HEK293 (cell line): ENCODE measurements around the gene TRAFD1.

Experiments
- CTCF ChIA-PET: fragments of 350-600 bp; formaldehyde crosslinking; extraction: SDS; loops from one replicate; lab custom pipeline; 2021; ENCODE audit warnings: antibody characterized with exemption; lab: Yijun Ruan, JAX
- POLR2A ChIA-PET: fragments of 300-600 bp; formaldehyde crosslinking; extraction: SDS; loops from one replicate; lab custom pipeline; 2020; ENCODE audit warnings: antibody characterized with exemption, inconsistent platforms; lab: Yijun Ruan, JAX
- H3K27ac ChIP-seq: fragments of 200-500 bp; sonication (Bioruptor generic); 2 replicates; pipeline ENCODE4 v1.5.1; 2014; ENCODE audit warnings: low read depth, low read length, control low read depth, inconsistent platforms; ENCODE audit errors: extremely low read depth
- H3K36me3 ChIP-seq, 2 experiments: fragments of 200-500 bp in 1 of 2; sonication (Bioruptor generic) in 1 of 2; 1 replicate in 1 of 2; 2 replicates in 1 of 2; pipeline ENCODE4 v1.5.1; 2014 to 2017; ENCODE audit warnings: inconsistent platforms in 2 of 2, low read length in 2 of 2; ENCODE audit not compliant: control insufficient read depth in 2 of 2, insufficient read depth in 1 of 2
- H3K4me1 ChIP-seq: fragments of 200-500 bp; sonication (Bioruptor generic); 2 replicates; pipeline ENCODE4 v1.5.1; 2014; ENCODE audit warnings: mild to moderate bottlenecking, low read length, inconsistent platforms; ENCODE audit not compliant: control insufficient read depth, insufficient read depth
- H3K4me3 ChIP-seq: 2 replicates; pipeline ENCODE4 v1.5.1; 2011; ENCODE audit warnings: low read depth, mild to moderate bottlenecking, control low read depth, low read length, moderate library complexity
- H3K9me3 ChIP-seq: fragments of 200-500 bp; sonication (Bioruptor generic); 2 replicates; pipeline ENCODE4 v1.5.1; 2014; ENCODE audit warnings: low read depth, low read length, inconsistent platforms; ENCODE audit not compliant: control insufficient read depth, insufficient read depth
- IKZF3 ChIP-seq: fragments of 450-650 bp; IDR thresholded peaks from 2 replicates; pipeline ENCODE4 v1.5.0; 2018; ENCODE audit warnings: missing biosample characterization, mild to moderate bottlenecking, missing genetic modification characterization, moderate library complexity
- KLF16 ChIP-seq: fragments of 450-650 bp; formaldehyde crosslinking; IDR thresholded peaks from 2 replicates; pipeline ENCODE4 v1.5.1; 2017; ENCODE audit warnings: missing biosample characterization, missing genetic modification characterization
- SETDB1 ChIP-seq: IDR thresholded peaks from one replicate; pipeline ENCODE4 v1.6.1; 2017; ENCODE audit warnings: mild to moderate bottlenecking, low read length, moderate library complexity, mixed read lengths; ENCODE audit not compliant: insufficient read length
- SP2 ChIP-seq: fragments of 450-650 bp; formaldehyde crosslinking; IDR thresholded peaks from 2 replicates; pipeline ENCODE4 v1.5.1; 2016; ENCODE audit warnings: missing biosample characterization, missing genetic modification characterization
- ZNF10 ChIP-seq: fragments of 450-650 bp; formaldehyde crosslinking; IDR thresholded peaks from 2 replicates; pipeline ENCODE4 v1.5.1; 2017; ENCODE audit warnings: missing biosample characterization, missing genetic modification characterization
- ZNF112 ChIP-seq: fragments of 450-650 bp; formaldehyde crosslinking; IDR thresholded peaks from 2 replicates; pipeline ENCODE4 v1.5.0; 2017; ENCODE audit warnings: missing biosample characterization, missing genetic modification characterization
- ZNF133 ChIP-seq: fragments of 450-650 bp; formaldehyde crosslinking; IDR thresholded peaks from 2 replicates; pipeline ENCODE4 v1.5.1; 2016; ENCODE audit warnings: missing biosample characterization, missing genetic modification characterization
- ZNF138 ChIP-seq: fragments of 450-650 bp; formaldehyde crosslinking; IDR thresholded peaks from 2 replicates; pipeline ENCODE4 v1.5.1; 2016; ENCODE audit warnings: missing biosample characterization, missing genetic modification characterization, borderline replicate concordance
- ZNF19 ChIP-seq: fragments of 450-650 bp; formaldehyde crosslinking; IDR thresholded peaks from 2 replicates; pipeline ENCODE4; 2016; ENCODE audit warnings: missing biosample characterization, missing genetic modification characterization, low read depth
- ZNF214 ChIP-seq: fragments of 450-650 bp; formaldehyde crosslinking; IDR thresholded peaks from 2 replicates; pipeline ENCODE4 v1.5.1; 2017; ENCODE audit warnings: missing biosample characterization, mild to moderate bottlenecking, missing genetic modification characterization, borderline replicate concordance
- ZNF221 ChIP-seq: fragments of 450-650 bp; formaldehyde crosslinking; IDR thresholded peaks from 2 replicates; pipeline ENCODE4 v1.5.1; 2017; ENCODE audit warnings: missing biosample characterization, missing genetic modification characterization, borderline replicate concordance
- ZNF302 ChIP-seq: fragments of 450-650 bp; formaldehyde crosslinking; IDR thresholded peaks from 2 replicates; pipeline ENCODE4 v1.5.1; 2016; ENCODE audit warnings: missing biosample characterization, missing genetic modification characterization, low read depth
- ZNF335 ChIP-seq: fragments of 450-650 bp; formaldehyde crosslinking; conservative IDR thresholded peaks from 2 replicates; pipeline ENCODE4 v1.5.1; 2016; ENCODE audit warnings: missing biosample characterization, missing genetic modification characterization
- ZNF404 ChIP-seq: fragments of 450-650 bp; formaldehyde crosslinking; IDR thresholded peaks from 2 replicates; pipeline ENCODE4 v1.5.1; 2017; ENCODE audit warnings: missing biosample characterization, missing genetic modification characterization
- ZNF416 ChIP-seq: fragments of 450-650 bp; formaldehyde crosslinking; IDR thresholded peaks from 2 replicates; pipeline ENCODE4 v1.5.1; 2016; ENCODE audit warnings: missing biosample characterization, missing genetic modification characterization
- ZNF530 ChIP-seq: fragments of 450-650 bp; formaldehyde crosslinking; IDR thresholded peaks from 2 replicates; pipeline ENCODE4 v1.5.1; 2016; ENCODE audit warnings: low read depth, missing biosample characterization, missing genetic modification characterization
- ZNF555 ChIP-seq: fragments of 450-650 bp; formaldehyde crosslinking; conservative IDR thresholded peaks from 2 replicates; pipeline ENCODE4 v1.5.1; 2017; ENCODE audit warnings: missing biosample characterization, mild to moderate bottlenecking, missing genetic modification characterization, inconsistent platforms
- ZNF623 ChIP-seq: fragments of 450-650 bp; formaldehyde crosslinking; IDR thresholded peaks from 2 replicates; pipeline ENCODE4 v1.5.1; 2016; ENCODE audit warnings: missing biosample characterization, missing genetic modification characterization
- ZNF629 ChIP-seq: fragments of 450-650 bp; formaldehyde crosslinking; IDR thresholded peaks from 2 replicates; pipeline ENCODE4 v1.5.1; 2017; ENCODE audit warnings: missing biosample characterization, missing genetic modification characterization
- TF ChIP-seq, protein P1 (sequence below): fragments of 450-650 bp; formaldehyde crosslinking; IDR thresholded peaks from 2 replicates; pipeline ENCODE4 v1.5.1; 2016; ENCODE audit warnings: missing biosample characterization, missing genetic modification characterization
- TF ChIP-seq, protein P2 (sequence below): sonication (generic); formaldehyde crosslinking; IDR thresholded peaks from 2 replicates; pipeline ENCODE4 v1.8.1; 2022; ENCODE audit warnings: mild to moderate bottlenecking, moderate library complexity, missing genetic modification reagents
- TF ChIP-seq, protein P3 (sequence below): fragments of 450-650 bp; formaldehyde crosslinking; IDR thresholded peaks from 2 replicates; pipeline ENCODE4 v1.5.1; 2016; ENCODE audit warnings: missing biosample characterization, missing genetic modification characterization
- TF ChIP-seq, protein P4 (sequence below): fragments of 450-650 bp; IDR thresholded peaks from 2 replicates; pipeline ENCODE4 v1.5.1; 2018; ENCODE audit warnings: missing biosample characterization, missing genetic modification characterization
- TF ChIP-seq, protein P5 (sequence below): fragments of 450-650 bp; formaldehyde crosslinking; IDR thresholded peaks from 2 replicates; pipeline ENCODE4 v1.5.1; 2016; ENCODE audit warnings: missing biosample characterization, missing genetic modification characterization
- TF ChIP-seq, protein P6 (sequence below): fragments of 450-650 bp; formaldehyde crosslinking; IDR thresholded peaks from 2 replicates; pipeline ENCODE4 v1.5.1; 2016; ENCODE audit warnings: missing biosample characterization, missing genetic modification characterization

TRAFD1 gene, protein sequence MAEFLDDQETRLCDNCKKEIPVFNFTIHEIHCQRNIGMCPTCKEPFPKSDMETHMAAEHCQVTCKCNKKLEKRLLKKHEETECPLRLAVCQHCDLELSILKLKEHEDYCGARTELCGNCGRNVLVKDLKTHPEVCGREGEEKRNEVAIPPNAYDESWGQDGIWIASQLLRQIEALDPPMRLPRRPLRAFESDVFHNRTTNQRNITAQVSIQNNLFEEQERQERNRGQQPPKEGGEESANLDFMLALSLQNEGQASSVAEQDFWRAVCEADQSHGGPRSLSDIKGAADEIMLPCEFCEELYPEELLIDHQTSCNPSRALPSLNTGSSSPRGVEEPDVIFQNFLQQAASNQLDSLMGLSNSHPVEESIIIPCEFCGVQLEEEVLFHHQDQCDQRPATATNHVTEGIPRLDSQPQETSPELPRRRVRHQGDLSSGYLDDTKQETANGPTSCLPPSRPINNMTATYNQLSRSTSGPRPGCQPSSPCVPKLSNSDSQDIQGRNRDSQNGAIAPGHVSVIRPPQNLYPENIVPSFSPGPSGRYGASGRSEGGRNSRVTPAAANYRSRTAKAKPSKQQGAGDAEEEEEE

DNA sequence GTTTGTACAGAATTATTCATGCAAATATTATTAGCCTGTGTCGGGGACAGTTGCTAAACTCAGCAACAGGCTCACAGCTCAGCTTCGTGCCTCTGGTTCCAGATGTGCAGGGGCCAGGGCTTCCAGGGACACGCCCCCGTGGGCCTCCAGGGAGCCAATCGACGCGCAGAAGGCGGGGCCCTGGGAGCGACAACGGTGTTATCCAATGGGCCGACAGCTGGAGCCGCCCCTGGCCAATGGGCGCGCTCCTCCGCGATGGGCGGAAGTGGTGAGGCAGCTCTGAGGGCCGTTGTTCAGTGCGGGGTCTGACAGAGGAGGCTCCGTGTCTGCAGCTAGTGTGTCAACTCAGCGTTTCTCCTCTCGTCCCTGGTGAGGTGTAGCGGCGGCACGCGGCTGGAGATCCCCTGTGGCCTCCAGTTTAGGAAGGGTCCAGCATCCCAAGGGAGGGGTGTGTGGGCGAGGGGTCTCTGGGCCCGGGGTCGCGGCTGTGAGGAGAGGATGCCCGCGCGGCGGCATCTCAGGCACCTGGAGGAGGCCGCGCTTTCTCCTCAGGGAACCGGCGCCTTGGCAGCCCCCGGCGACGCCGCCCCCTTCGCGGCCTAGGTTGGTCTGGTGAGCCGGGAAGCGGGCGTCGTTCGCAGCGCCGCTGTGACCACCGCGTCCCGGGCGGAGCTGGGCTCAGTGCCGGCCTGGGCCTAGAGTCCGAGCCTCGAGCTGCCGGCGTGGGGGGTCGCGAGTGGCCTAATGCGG, at the start of gene TRAFD1:
TRAFD1 (plus strand) TSS at position 311 of the 750 bp plus-strand sequence. CDS start 4,963 bp downstream, outside the sequence.
- Histone ChIP-seq H3K36me3 (peaks cover 0 to 5% of the 10 kb centered on the region in 2 experiments; a peak in 1 of 3 replicates), H3K9me3 (no peaks in the 10 kb centered on the region), H3K27ac (peak within 1 kb of the TSS; percentile 83), H3K4me1 (peaks cover 18% of the 10 kb centered on the region), H3K4me3 (peak within 1 kb of the TSS; percentile 89)
- ChIA-PET POLR2A (interaction anchor here (0.6 to 3.1 kb wide), 15 partner anchors 10 to 353 kb away, joined by 3 to 66 read pairs (median 4); partner anchors contain the start of genes ERP29, NAA25 and TMEM116), CTCF (interaction anchor here (0.6 to 1.2 kb wide), 3 partner anchors 13 to 417 kb away, joined by 3 to 4 read pairs (median 4); no protein-coding TSS in a partner anchor)
- TF ChIP-seq ZNF214 (tag by site-specific recombination), result no peak
- TF ChIP-seq ZNF138 (tag by site-specific recombination), result no peak
- TF ChIP-seq, protein P1, sequence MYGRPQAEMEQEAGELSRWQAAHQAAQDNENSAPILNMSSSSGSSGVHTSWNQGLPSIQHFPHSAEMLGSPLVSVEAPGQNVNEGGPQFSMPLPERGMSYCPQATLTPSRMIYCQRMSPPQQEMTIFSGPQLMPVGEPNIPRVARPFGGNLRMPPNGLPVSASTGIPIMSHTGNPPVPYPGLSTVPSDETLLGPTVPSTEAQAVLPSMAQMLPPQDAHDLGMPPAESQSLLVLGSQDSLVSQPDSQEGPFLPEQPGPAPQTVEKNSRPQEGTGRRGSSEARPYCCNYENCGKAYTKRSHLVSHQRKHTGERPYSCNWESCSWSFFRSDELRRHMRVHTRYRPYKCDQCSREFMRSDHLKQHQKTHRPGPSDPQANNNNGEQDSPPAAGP (tag by site-specific recombination), result peak; percentile 33; the same call in 1 of the 2 replicates
- no peak for TF ChIP-seq ZNF112 (tag by site-specific recombination)
- TF ChIP-seq SETDB1, result no peak
- no peak for TF ChIP-seq ZNF19 (tag by site-specific recombination)
- no peak for TF ChIP-seq ZNF416
- no peak for TF ChIP-seq ZNF530
- TF ChIP-seq, protein P2, sequence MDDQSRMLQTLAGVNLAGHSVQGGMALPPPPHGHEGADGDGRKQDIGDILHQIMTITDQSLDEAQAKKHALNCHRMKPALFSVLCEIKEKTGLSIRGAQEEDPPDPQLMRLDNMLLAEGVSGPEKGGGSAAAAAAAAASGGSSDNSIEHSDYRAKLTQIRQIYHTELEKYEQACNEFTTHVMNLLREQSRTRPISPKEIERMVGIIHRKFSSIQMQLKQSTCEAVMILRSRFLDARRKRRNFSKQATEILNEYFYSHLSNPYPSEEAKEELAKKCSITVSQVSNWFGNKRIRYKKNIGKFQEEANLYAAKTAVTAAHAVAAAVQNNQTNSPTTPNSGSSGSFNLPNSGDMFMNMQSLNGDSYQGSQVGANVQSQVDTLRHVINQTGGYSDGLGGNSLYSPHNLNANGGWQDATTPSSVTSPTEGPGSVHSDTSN (CRISPR knock-in tag), result peak; percentile 97
- TF ChIP-seq SP2 (tag by site-specific recombination), result peak; percentile 99
- TF ChIP-seq ZNF555 (tag by site-specific recombination), result no peak
- no peak for TF ChIP-seq IKZF3 (tag by site-specific recombination)
- peak; percentile 96 for TF ChIP-seq KLF16
- peak; percentile 69 for TF ChIP-seq ZNF10 (tag by site-specific recombination)
- TF ChIP-seq ZNF623 (tag by site-specific recombination), result no peak
- TF ChIP-seq ZNF302 (tag by site-specific recombination), result no peak
- peak; percentile 68; the same call in 1 of the 2 replicates for TF ChIP-seq ZNF629 (tag by site-specific recombination)
- no peak for TF ChIP-seq ZNF133 (tag by site-specific recombination)
- TF ChIP-seq ZNF404 (tag by site-specific recombination), result no peak
- TF ChIP-seq, protein P3, sequence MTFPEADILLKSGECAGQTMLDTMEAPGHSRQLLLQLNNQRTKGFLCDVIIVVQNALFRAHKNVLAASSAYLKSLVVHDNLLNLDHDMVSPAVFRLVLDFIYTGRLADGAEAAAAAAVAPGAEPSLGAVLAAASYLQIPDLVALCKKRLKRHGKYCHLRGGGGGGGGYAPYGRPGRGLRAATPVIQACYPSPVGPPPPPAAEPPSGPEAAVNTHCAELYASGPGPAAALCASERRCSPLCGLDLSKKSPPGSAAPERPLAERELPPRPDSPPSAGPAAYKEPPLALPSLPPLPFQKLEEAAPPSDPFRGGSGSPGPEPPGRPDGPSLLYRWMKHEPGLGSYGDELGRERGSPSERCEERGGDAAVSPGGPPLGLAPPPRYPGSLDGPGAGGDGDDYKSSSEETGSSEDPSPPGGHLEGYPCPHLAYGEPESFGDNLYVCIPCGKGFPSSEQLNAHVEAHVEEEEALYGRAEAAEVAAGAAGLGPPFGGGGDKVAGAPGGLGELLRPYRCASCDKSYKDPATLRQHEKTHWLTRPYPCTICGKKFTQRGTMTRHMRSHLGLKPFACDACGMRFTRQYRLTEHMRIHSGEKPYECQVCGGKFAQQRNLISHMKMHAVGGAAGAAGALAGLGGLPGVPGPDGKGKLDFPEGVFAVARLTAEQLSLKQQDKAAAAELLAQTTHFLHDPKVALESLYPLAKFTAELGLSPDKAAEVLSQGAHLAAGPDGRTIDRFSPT (tag by site-specific recombination), result 0 out of 2 replicates have a peak, but pooled peaks have one; percentile 39
- no peak for TF ChIP-seq ZNF221 (tag by site-specific recombination)
- TF ChIP-seq, protein P4, sequence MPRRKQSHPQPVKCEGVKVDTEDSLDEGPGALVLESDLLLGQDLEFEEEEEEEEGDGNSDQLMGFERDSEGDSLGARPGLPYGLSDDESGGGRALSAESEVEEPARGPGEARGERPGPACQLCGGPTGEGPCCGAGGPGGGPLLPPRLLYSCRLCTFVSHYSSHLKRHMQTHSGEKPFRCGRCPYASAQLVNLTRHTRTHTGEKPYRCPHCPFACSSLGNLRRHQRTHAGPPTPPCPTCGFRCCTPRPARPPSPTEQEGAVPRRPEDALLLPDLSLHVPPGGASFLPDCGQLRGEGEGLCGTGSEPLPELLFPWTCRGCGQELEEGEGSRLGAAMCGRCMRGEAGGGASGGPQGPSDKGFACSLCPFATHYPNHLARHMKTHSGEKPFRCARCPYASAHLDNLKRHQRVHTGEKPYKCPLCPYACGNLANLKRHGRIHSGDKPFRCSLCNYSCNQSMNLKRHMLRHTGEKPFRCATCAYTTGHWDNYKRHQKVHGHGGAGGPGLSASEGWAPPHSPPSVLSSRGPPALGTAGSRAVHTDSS (tag by site-specific recombination), result no peak
- TF ChIP-seq, protein P5, sequence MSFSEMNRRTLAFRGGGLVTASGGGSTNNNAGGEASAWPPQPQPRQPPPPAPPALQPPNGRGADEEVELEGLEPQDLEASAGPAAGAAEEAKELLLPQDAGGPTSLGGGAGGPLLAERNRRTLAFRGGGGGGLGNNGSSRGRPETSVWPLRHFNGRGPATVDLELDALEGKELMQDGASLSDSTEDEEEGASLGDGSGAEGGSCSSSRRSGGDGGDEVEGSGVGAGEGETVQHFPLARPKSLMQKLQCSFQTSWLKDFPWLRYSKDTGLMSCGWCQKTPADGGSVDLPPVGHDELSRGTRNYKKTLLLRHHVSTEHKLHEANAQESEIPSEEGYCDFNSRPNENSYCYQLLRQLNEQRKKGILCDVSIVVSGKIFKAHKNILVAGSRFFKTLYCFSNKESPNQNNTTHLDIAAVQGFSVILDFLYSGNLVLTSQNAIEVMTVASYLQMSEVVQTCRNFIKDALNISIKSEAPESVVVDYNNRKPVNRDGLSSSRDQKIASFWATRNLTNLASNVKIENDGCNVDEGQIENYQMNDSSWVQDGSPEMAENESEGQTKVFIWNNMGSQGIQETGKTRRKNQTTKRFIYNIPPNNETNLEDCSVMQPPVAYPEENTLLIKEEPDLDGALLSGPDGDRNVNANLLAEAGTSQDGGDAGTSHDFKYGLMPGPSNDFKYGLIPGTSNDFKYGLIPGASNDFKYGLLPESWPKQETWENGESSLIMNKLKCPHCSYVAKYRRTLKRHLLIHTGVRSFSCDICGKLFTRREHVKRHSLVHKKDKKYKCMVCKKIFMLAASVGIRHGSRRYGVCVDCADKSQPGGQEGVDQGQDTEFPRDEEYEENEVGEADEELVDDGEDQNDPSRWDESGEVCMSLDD, result 0 out of 2 replicates have a peak, but pooled peaks have one; percentile 28
- TF ChIP-seq ZNF335, result peak; percentile 96
- TF ChIP-seq, protein P6, sequence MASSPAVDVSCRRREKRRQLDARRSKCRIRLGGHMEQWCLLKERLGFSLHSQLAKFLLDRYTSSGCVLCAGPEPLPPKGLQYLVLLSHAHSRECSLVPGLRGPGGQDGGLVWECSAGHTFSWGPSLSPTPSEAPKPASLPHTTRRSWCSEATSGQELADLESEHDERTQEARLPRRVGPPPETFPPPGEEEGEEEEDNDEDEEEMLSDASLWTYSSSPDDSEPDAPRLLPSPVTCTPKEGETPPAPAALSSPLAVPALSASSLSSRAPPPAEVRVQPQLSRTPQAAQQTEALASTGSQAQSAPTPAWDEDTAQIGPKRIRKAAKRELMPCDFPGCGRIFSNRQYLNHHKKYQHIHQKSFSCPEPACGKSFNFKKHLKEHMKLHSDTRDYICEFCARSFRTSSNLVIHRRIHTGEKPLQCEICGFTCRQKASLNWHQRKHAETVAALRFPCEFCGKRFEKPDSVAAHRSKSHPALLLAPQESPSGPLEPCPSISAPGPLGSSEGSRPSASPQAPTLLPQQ (tag by site-specific recombination), result peak; percentile 86
